DMS 273 (cell line): ENCODE results near the gene TMEM175.

Source experiments
- DNase-seq: peaks from one replicate; lab custom pipeline; 2025; ENCODE audit not compliant: unreplicated experiment; lab: John Stamatoyannopoulos, UW

The TMEM175 gene

GRCh38 chr4:931960-932712 lies at the start of gene TMEM175, which contains the start of gene GAK:
TSS of gene TMEM175 (plus strand) at chr4:932460. CDS start at chr4:947740, 15,280 bp downstream.
TSS of gene GAK (minus strand) at chr4:932316. CDS start at chr4:932187, 129 bp downstream.
- DNase-seq: peak; percentile 97

- no peak for DNase-seq
These were observed 49.6 kb upstream of the TMEM175 start for GRCh38 chr4:882646-883045.

GRCh38 chr4:883377-884095 lies 48.7 kb upstream of the TMEM175 start:
- no peak for DNase-seq

- no peak for DNase-seq
These were observed 48.0 kb upstream of the TMEM175 start for GRCh38 chr4:884259-884658.

GRCh38 chr4:884896-885295 lies 47.4 kb upstream of the TMEM175 start:
- no peak for DNase-seq

GRCh38 chr4:885353-885752 lies 46.9 kb upstream of the TMEM175 start:
- no peak for DNase-seq

GRCh38 chr4:886244-886643 lies 46.0 kb upstream of the TMEM175 start:
- peak; percentile 59 for DNase-seq

GRCh38 chr4:887034-887763 lies 45.1 kb upstream of the TMEM175 start:
- DNase-seq: no peak

- DNase-seq: no peak
These were observed 44.2 kb upstream of the TMEM175 start for GRCh38 chr4:888029-888428.

GRCh38 chr4:889516-889915 lies 42.7 kb upstream of the TMEM175 start:
- no peak for DNase-seq

GRCh38 chr4:890036-890695 lies 42.1 kb upstream of the TMEM175 start:
- DNase-seq: no peak

GRCh38 chr4:891747-892146 lies 40.5 kb upstream of the TMEM175 start:
- peak; percentile 25 for DNase-seq

- no peak for DNase-seq
These were observed 39.5 kb upstream of the TMEM175 start for GRCh38 chr4:892780-893179.

GRCh38 chr4:893276-893994 lies 38.8 kb upstream of the TMEM175 start:
- no peak for DNase-seq

- DNase-seq: no peak
These were observed 38.1 kb upstream of the TMEM175 start for GRCh38 chr4:893995-894705.

- no peak for DNase-seq
These were observed 36.7 kb upstream of the TMEM175 start for GRCh38 chr4:895596-895995.

- no peak for DNase-seq
These were observed 36.0 kb upstream of the TMEM175 start for GRCh38 chr4:896216-896615.

GRCh38 chr4:896630-897029 lies 35.6 kb upstream of the TMEM175 start:
- no peak for DNase-seq

- no peak for DNase-seq
These were observed 34.1 kb upstream of the TMEM175 start for GRCh38 chr4:898123-898522.
